A549 treated with ZK216348 at 1 μM for 4 hours (cell line): Measurements from ENCODE around the gene MDK. TPM values are rescaled to one million over a fixed set of nuclear protein-coding genes. Genes with fewer than 3 reads are reported as not detected.

Experiments
- total RNA-seq: library from RNA; stranded (reverse); fragments of 200-300 nt; extraction: Qiagen RNA extraction; gene quantifications from 5 replicates; pipeline ENCODE4 v1.2.3, GENCODE V29; 2022; ENCODE audit warnings: low read depth

Gene MDK, protein sequence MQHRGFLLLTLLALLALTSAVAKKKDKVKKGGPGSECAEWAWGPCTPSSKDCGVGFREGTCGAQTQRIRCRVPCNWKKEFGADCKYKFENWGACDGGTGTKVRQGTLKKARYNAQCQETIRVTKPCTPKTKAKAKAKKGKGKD
- 14.8 to 20.3 TPM (median 18.2 TPM) in 5 replicates for total RNA-seq

DNA sequence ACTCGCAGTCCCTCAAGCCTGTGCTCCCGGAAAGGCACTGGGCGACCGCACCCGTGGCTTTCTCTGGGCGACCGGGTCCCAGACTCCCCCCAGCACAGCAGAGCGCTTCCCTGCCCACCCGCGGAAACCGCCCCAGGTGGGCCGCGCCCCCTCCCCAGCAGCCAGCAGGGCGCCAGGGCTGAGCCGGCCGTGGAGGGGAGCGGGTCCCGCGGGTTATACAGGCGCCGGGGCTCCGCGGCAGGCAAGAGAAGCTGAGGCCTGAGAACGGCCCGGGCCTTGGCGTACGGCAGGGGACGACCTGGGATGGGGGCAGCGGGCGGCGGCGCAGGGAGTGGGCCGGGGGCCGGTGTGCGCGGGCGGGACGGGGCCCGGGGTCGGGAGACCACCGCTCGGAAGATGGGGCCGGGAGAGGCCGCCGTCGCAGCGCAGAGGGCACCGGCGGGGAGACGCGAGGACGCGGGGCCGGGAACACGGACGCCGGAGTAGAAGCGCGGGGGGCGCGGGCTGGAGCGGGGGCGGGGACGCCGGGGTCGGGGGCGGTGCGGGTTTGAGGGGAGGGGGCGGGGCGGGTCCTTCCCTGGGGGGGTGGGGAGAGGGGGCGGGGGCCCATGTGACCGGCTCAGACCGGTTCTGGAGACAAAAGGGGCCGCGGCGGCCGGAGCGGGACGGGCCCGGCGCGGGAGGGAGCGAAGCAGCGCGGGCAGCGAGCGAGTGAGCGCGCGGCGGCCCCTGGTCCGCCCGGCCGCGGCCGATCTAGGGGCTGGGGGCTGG, at the start of gene MDK:
Gene MDK, plus strand, starts transcription at position 622 of the 771 bp plus-strand sequence. CDS start 389 bp downstream, outside the sequence.

DNA sequence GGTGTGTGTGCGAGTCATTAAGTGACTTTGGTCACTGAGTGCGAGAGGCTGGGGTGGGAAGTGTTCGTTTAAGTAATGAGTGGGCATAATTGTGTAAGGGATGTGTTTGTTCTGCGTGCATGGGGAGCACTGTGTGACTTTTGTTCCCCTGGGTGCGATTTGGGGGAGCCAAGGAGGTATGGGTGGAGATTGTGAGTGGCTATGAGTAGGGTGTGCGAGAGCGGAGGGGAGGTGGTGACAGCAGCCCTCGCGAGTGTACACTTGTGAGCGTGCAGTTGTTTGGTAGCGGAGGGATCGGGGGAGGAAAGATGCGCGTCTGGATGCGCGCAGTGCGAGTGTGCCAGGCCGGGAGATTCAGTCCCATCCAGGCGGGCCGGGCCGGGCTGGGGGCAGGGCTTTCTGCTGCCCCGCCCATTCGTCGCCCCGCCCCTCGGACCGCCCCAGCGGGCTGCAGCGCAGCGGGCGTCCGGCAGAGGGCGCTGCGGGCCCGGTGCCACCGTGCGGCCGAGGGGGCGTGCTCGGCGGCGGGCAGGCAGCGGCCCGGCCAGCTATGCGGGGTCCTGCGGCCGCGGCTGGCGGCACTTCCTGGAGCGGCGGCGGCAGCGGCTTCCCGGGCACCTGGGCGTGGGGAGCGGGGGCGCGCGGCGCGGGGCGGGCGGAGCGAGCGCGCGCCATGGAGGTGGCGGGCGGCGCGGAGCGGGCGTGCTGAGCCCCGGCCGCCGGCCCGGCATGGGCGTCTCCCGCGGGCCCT, 34.4 kb upstream of the MDK start, which contains the start of gene DGKZ:
Gene DGKZ, plus strand, starts transcription at position 578 of the 751 bp plus-strand sequence. CDS start 197 bp downstream, outside the sequence.

DNA sequence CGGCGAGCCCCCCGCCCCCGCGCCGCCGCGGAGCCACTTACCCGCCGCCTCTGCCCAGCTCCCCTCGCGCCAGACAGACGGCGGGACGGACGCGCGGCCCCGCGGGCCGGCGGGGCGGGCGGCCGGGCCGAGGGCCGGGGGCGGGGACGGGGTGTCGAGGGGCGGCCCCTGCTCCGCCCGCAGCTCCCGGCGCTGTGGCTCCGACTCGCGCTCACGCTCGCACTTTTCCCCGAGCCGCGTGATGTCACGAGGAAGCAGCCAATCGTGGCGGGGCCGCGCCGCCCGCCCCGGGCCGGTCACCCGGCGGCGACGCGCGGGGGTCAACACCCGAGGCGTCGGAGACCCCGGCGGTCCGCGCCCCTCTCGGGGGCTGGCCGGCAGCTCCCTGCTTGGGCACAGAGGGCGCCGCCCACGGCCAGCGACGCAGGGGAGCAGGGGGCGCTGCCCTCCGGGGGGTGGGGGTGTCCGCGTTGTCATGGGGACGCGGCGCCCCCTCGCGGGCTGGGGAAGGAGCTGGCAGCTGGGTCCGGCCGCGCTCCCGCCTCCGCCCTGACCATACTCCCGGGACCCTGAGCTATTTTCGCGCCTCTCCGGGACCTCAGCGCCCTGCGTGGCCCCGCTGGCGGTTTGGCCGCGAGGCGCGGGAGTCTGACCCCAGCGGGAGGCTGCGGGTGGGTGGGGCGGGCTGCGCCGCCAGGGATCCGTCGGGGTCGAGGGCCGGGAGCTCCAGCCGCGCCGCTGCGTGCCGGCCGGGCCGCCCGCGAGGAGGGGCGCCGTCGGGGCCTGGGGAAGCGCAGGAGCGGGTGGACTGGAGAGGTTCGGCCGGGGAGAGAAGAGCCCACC, 10.3 kb downstream of the MDK start, which contains the start of gene CHRM4:
Gene CHRM4, minus strand, starts transcription at position 199 of the 843 bp plus-strand sequence. CDS start 5,219 bp downstream, outside the sequence.

Other genes starting within 250 kb of the MDK start
- 4.1 to 6.6 TPM (median 5.1 TPM) in 5 replicates for gene CREB3L1, start 104.0 kb upstream of the MDK start, total RNA-seq
- gene DGKZ, start 34.2 kb upstream of the MDK start, total RNA-seq, result 32.3 to 55.1 TPM (median 50.6 TPM) in 5 replicates
- 0.33 to 1.3 TPM (median 0.48 TPM) in 5 replicates for gene CHRM4, start 10.1 kb downstream of the MDK start, total RNA-seq
- gene AMBRA1, start 212.4 kb downstream of the MDK start, total RNA-seq, result 10.5 to 21.1 TPM (median 14.5 TPM) in 5 replicates
- 5.0 to 5.9 TPM (median 5.5 TPM) in 5 replicates for gene HARBI1, start 235.6 kb downstream of the MDK start, total RNA-seq
- 38.3 to 59.5 TPM (median 55.5 TPM) in 5 replicates for gene ATG13, start 235.9 kb downstream of the MDK start, total RNA-seq